Activated CD8-positive, alpha-beta memory T cell treated with anti-CD3 and anti-CD28 coated beads for 36 hours (primary cell): ENCODE measurements around the gene SBNO2. TPM values are rescaled to one million over a fixed set of nuclear protein-coding genes. Genes with fewer than 3 reads are reported as not detected.

Experiments used
- CTCF ChIA-PET: fragments of 350-600 bp; sonication (Branson Sonifier 250); formaldehyde crosslinking; loops from one replicate; lab custom pipeline; 2021; ENCODE audit warnings: antibody characterized with exemption; lab: Charles Lee
- POLR2A ChIA-PET: fragments of 350-600 bp; sonication (Branson Sonifier 250); formaldehyde crosslinking; loops from one replicate; lab custom pipeline; 2021; ENCODE audit warnings: antibody characterized with exemption; lab: Charles Lee
- total RNA-seq, 2 experiments: library from RNA; stranded (reverse); gene quantifications; one replicate each; pipeline ENCODE4 v1.2.3, GENCODE V29; 2021

The SBNO2 gene
- total RNA-seq, 2 experiments from 2014 or later: 56.6 to 59.0 TPM

DNA sequence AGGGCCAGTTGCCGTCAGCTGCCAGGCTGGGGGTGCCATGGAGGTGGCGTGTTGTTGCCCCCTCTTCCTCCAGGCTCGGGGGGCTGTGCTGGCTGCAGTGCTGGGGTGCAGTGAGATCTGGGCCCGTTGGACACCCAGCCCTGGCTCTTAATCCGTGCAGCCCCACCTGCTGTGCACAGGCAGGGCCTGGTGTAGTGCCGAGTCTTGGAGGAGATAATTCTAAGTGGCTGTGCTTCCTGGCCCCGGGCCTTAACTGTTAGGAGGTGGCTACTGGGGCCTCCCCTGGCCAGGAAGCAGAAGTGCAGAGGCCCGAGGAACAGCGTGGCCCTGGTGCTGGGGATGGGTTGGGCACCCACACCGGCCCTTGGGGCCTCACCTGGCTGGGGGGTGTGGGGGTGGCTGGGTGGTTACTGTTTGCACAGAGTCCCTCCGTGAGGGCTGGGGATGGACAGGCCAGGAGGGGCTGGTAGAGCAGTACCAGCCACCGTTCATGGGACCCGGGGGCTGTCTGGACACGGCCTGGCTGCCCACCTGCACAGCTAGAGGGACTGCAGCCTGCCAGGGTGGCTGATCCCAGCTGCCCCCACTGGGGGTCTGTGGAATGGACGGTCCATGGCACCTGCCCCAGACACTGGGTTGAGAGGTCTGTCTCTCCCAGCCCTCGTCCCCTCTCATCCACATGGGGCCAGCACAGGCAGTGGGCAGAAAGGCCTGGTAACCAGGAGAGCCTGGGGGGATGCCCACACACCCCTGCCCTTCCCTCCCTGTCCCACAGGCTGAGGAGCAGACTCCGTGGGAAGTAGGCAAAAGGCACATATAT is 67.0 kb downstream of the SBNO2 start:
- CTCF ChIA-PET: interaction anchor here (0.9 kb wide), 1 partner anchor 115 kb away, joined by 4 read pairs; no protein-coding TSS in a partner anchor
- POLR2A ChIA-PET: interaction anchor here (1.1 kb wide), 1 partner anchor 43 kb away, joined by 6 read pairs; no protein-coding TSS in a partner anchor

GRCh38 chr19:1105873-1106840 is 67.9 kb downstream of the SBNO2 start:
- ChIA-PET CTCF (interaction anchor here (0.6 to 1.2 kb wide), 2 partner anchors 39 to 88 kb away, joined by 3 read pairs; partner anchors contain the start of gene ARHGAP45), POLR2A (interaction anchor here (0.6 to 1.3 kb wide), 3 partner anchors 24 to 42 kb away, joined by 3 to 6 read pairs (median 4); no protein-coding TSS in a partner anchor)

DNA sequence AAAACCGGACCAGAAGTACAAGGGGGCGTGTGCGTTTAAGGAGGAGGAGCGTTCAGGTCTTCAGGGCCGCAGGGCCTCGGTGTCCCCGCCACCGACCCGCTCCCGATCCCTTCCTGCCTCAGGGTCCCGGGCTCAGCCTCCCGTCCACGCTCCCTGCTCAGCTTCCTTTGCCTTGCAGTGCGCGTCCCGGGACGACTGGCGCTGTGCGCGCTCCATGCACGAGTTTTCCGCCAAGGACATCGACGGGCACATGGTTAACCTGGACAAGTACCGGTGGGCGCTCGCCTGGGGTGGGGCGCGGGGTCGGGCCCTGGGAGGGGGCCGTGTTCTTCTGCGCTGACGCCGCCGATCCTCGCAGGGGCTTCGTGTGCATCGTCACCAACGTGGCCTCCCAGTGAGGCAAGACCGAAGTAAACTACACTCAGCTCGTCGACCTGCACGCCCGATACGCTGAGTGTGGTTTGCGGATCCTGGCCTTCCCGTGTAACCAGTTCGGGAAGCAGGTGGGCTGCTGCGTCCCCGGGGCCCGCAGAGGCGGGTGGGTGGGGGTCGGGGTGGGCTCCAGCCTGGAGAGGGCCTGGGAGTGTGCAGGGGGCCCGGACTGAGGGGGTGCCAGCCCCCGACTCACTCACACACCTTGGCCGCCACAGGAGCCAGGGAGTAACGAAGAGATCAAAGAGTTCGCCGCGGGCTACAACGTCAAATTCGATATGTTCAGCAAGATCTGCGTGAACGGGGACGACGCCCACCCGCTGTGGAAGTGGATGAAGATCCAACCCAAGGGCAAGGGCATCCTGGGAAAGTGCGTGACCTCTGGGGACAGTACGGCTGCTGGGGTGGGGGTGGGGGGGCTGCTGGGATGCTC is 68.8 kb downstream of the SBNO2 start:
- CTCF ChIA-PET: interaction anchor here (1.2 to 1.5 kb wide), 2 partner anchors 8 to 38 kb away, joined by 3 to 5 read pairs; partner anchors contain the start of gene ARHGAP45

DNA sequence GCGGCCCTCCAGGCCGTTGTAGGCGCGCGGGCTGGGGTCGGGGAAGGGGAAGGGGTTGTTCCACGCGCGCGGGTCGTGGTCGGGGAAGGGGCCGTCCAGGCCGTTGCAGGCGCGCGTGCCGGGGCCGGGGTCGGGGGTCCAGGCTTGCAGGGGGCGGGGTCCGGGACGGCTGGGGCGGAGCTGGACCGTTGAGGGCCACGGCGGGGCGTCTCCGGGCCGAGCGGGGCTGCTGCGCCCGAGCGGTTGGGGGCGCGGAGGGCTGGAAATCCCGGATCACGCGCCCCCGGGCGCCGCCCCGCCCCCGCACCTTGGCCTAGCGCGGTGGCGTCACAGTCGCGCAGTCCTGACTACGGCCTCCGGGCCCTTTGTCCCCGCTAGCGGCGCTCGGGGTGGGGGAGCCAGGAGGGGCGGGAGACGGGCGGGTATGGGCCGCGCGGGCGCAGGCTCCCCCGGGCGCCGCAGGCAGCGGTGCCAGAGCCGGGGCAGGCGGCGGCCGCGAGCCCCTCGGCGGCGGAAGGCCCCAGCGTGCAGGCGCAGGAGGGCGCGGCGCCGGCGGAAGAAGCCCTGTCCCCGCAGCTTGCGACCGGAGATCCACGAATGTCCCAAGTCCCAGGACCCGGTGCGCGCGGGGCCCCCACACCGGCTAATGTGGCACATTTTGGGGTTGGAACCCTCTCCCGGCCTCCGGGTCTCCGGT is 69.6 kb downstream of the SBNO2 start:
- CTCF ChIA-PET: interaction anchor here (0.9 to 1.5 kb wide), 2 partner anchors 9 to 90 kb away, joined by 3 to 5 read pairs; no protein-coding TSS in a partner anchor
- POLR2A ChIA-PET: interaction anchor here (0.7 to 2.7 kb wide), 8 partner anchors 10 to 162 kb away, joined by 3 to 21 read pairs (median 3); partner anchors contain the start of genes ARHGAP45, POLR2E and RNU6-2

More for the DNA sequence above, 68.8 kb downstream of the SBNO2 start:
- POLR2A ChIA-PET: interaction anchor here (0.6 to 2.7 kb wide), 5 partner anchors 25 to 75 kb away, joined by 3 to 21 read pairs (median 4); partner anchors contain the start of gene ARHGAP45

GRCh38 chr19:1103708-1104310 is 70.3 kb downstream of the SBNO2 start, which contains the start of gene GPX4:
GPX4 (plus strand) TSS chr19:1103994; CDS start chr19:1104044, 50 bp downstream.
- ChIA-PET POLR2A (interaction anchor here (0.7 to 2.7 kb wide), 9 partner anchors 8 to 163 kb away, joined by 3 to 21 read pairs (median 3); partner anchors contain the start of genes ARHGAP45, POLR2E and RNU6-2), CTCF (interaction anchor here (0.9 to 2.9 kb wide), 6 partner anchors 9 to 91 kb away, joined by 3 to 8 read pairs (median 6); partner anchors contain the start of gene ARHGAP45)

DNA sequence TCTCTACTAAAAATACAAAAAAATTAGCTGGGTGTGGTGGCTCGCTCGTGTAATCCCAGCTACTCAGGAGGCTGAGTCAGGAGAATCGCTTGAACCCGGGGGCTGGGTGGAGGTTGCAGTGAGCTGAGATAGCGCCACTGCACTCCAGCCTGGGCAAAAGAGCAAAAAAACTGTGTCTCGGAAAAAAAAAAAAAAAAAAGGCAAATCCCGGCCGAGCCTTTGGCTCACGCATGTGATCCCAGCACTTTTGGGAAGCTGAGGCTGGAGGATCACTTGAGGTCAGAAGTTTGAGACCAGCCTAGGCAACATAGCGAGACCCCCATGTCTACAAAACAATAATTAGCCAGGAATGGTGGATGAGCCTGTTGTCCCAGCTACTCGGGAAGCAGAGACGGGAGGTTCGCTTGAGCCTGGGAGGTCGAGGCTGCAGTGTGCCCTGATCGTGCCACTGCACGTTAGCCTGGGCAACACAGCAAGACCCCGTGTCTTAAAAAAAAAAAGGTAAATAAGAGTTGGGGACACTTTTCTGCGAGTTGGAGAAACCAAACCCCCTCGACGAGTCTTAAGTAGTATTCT is 70.8 kb downstream of the SBNO2 start:
- POLR2A ChIA-PET: interaction anchor here (0.5 to 2.7 kb wide), 13 partner anchors 9 to 163 kb away, joined by 3 to 21 read pairs (median 4); partner anchors contain the start of gene ARHGAP45
- CTCF ChIA-PET: interaction anchor here (0.6 to 2.9 kb wide), 10 partner anchors 10 to 141 kb away, joined by 3 to 13 read pairs (median 5); partner anchors contain the start of gene ARHGAP45

DNA sequence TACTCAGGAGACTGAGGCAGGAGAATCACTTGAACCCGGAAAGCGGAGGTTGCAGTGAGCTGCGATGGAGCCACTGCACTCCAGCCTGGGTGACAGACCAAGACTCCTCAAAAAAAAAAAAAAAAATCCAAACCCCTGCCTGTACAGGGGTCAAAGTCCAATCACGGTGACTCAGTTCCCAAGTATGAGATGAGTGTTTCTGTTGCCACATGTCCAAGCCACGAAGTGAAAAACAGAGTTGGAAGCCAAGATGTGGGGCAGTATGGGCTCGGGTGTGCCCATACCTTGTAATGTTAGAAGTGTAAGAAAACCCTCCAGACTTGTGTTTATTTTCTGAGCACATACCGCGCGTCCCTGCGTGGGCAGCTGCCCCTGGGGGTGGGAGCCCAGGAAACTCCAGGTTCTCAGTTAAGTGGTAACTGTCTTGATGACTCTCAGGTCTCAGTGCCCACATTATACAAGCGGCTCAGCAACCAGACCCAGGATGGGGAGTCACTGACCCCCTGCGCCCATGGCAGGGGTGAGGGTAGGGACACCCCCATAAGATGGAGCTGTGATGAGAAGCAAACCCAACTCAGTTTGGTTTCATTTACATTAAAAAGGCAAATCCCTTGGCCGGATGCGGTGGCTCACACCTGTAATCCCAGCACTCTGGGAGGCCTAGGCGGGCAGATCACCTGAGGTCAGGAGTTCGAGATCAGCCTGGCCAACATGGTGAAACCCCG is 71.5 kb downstream of the SBNO2 start:
- ChIA-PET POLR2A (interaction anchor here (0.5 to 2.7 kb wide), 13 partner anchors 9 to 138 kb away, joined by 3 to 21 read pairs (median 5); partner anchors contain the start of gene ARHGAP45), CTCF (interaction anchor here (0.6 to 2.9 kb wide), 10 partner anchors 10 to 141 kb away, joined by 3 to 13 read pairs (median 5); partner anchors contain the start of gene ARHGAP45)

DNA sequence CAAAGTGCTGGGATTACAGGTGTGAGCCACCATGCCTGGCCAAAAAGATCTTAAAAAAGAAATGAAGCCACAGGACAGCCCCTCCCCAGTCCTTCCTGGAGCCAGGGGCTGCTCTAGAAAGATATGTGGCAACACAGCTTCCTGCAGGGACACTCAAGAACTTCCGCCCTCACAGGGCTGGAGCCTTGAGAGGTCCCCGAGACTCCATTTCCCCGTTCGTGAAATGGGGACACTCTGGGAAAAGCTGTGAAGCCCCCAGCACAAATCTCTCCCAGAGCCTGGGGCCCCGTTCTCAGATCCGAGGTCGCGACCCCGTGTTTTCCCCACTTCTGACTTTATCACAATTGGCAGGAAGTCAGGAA is 72.8 kb downstream of the SBNO2 start:
- ChIA-PET POLR2A (interaction anchor here (0.6 to 1.1 kb wide), 3 partner anchors 26 to 238 kb away, joined by 3 to 5 read pairs (median 3); no protein-coding TSS in a partner anchor), CTCF (interaction anchor here (2.1 to 2.9 kb wide), 3 partner anchors 13 to 143 kb away, joined by 5 to 13 read pairs (median 8); no protein-coding TSS in a partner anchor)

DNA sequence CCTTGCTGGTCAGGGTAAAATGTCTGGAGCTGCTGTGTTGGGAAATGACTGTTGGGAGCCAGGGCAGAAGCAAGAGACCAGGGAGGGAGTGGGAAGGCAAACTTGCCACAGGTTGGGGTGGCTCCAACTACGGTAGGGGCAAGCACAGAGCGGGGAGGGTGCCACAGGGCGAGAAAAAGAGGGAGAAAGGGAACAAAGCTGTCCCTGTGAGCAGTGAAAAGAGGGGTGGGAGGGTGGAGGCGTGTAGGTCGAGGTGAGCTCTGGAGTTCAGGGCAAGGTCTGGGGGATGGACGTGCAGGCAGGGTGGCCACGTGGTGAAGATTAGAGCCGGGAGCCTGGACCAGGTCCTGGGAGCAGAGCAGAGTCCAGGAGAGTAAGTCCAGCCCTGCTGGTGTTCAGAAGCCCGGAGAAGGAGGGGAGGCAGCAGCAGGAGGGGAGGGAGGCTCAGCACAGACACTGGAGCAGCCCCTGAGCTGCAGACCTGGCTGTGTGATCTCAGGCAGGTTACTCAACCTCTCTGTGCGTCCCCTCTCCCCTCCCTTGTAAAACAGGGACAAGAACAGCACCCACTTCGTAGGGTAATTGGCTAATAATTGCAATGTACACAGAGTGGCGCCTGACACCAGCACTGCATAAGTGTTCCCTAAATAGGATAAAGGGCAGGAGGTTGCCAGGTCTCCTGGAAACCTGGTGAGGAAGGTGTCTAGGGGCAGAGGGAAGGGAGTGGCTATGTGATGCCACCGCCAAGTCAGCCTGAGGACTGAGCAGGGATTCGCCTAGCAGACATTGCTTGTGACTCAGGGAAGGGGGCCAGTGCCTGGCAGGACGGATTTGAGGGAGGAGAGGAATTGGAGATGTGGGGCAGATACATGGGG is 75.7 kb downstream of the SBNO2 start:
- POLR2A ChIA-PET: interaction anchor here (0.6 to 0.8 kb wide), 3 partner anchors 8 to 31 kb away, joined by 3 read pairs; partner anchors contain the start of gene ARHGAP45
- CTCF ChIA-PET: interaction anchor here (1.0 to 1.5 kb wide), 2 partner anchors 34 to 96 kb away, joined by 3 to 5 read pairs; no protein-coding TSS in a partner anchor

GRCh38 chr19:1097810-1098176 is 76.3 kb downstream of the SBNO2 start:
- POLR2A ChIA-PET: interaction anchor here (0.7 to 0.8 kb wide), 2 partner anchors 8 to 20 kb away, joined by 3 read pairs; no protein-coding TSS in a partner anchor
- CTCF ChIA-PET: interaction anchor here (1.0 to 1.5 kb wide), 2 partner anchors 34 to 97 kb away, joined by 3 to 5 read pairs; no protein-coding TSS in a partner anchor

DNA sequence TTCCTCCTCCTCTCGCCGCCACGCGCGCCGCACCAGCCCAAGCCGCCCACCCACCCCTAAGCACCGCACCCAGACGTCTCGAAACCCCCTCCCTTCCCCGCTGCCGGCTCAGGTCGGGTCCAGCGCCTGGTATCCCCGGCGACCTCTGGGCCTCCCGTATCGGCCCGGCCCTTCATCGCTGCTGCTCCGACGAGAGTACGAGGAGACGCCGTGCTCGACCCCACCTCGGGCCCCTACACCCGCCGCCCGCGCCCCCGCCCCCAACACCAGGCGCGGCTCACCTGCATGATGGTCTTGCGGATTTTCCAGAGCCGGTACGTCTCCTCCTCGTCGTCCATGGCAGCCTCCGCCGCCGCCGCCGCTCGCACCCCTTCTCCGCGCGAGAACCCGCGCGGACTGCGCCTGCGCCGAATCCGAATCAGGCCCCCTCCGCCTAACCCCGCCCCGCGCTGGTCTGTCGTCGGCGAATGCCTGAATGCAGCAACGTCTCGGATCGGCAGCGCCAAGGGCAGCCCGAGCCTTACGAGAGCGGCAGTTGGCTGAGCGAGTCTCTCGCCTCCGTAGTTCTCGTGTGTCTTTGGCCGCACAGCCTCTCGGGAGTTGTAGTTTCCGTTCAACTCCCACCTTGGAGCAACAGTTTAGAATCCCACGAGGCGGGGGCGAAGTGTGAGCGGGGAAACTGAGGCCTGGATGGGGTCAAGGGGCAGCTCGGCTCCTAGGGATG is 78.9 kb downstream of the SBNO2 start, which contains the start of gene POLR2E:
POLR2E (minus strand) TSS at position 398 of the 724 bp plus-strand sequence; CDS start at position 338, 60 bp downstream.
- ChIA-PET CTCF (interaction anchor here (1.0 to 2.0 kb wide), 2 partner anchors 18 to 99 kb away, joined by 4 to 8 read pairs; no protein-coding TSS in a partner anchor), POLR2A (interaction anchor here (0.7 to 1.7 kb wide), 3 partner anchors 9 to 20 kb away, joined by 4 to 12 read pairs (median 8); no protein-coding TSS in a partner anchor)

DNA sequence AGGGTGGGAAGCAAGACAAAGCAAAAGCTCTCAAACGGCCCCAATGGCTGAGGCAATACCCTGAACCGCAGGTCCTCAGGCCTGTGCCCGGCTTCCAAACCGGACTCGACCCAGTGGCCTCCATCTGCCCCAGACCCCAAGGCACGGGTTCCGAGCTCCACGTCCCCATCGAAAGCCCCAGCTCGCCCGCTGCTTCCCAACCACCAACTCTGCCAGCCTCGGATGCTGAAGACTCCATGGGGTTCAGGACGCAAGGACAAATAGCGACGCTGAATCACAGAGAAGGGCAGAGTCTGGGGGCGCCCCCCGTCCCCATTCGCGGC is 79.5 kb downstream of the SBNO2 start:
- CTCF ChIA-PET: interaction anchor here (2.0 to 2.5 kb wide), 2 partner anchors 13 to 19 kb away, joined by 8 to 11 read pairs; no protein-coding TSS in a partner anchor
- POLR2A ChIA-PET: interaction anchor here (0.7 to 1.7 kb wide), 3 partner anchors 10 to 20 kb away, joined by 4 to 12 read pairs (median 8); no protein-coding TSS in a partner anchor
